ENCODE data around the gene ROPN1B.
"Not testable (repeated sequence)": the region's sequence is repeated elsewhere in the genome, so short reads cannot be mapped to it uniquely, and the experiment has no call there.

DNA sequence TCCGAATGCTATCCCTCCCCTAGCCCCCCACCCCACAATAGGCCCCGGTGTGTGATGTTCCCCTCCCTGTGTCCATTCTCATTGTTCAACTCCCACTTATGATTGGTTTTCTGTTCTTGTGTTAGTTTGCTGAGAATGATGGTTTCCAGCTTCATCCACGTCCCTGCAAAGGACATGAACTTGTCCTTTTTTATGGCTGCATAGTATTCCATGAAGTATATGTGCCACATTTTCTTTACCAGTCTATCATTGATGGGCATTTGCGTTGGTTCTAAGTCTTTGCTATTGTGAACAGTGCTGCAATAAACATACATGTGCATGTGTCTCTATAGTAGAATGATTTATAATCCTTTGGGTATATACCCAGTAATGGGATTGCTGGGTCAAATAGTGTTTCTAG, 12.0 kb upstream of the ROPN1B start:
- TF ChIP-seq, protein P1, sequence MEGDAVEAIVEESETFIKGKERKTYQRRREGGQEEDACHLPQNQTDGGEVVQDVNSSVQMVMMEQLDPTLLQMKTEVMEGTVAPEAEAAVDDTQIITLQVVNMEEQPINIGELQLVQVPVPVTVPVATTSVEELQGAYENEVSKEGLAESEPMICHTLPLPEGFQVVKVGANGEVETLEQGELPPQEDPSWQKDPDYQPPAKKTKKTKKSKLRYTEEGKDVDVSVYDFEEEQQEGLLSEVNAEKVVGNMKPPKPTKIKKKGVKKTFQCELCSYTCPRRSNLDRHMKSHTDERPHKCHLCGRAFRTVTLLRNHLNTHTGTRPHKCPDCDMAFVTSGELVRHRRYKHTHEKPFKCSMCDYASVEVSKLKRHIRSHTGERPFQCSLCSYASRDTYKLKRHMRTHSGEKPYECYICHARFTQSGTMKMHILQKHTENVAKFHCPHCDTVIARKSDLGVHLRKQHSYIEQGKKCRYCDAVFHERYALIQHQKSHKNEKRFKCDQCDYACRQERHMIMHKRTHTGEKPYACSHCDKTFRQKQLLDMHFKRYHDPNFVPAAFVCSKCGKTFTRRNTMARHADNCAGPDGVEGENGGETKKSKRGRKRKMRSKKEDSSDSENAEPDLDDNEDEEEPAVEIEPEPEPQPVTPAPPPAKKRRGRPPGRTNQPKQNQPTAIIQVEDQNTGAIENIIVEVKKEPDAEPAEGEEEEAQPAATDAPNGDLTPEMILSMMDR (IDR thresholded peaks at IDR 0.05; ENCODE audit: low read depth, low read length): not testable (repeated sequence)
- TF ChIP-seq POLR2A (IDR thresholded peaks at IDR 0.05; ENCODE audit: extremely low read depth, insufficient read length): not testable (repeated sequence)
